GM21526 (cell line): Measurements from ENCODE around the gene ZNF341.
"Not testable (repeated sequence)": the region's sequence is repeated elsewhere in the genome, so short reads cannot be mapped to it uniquely, and the experiment has no call there.

ENCODE experiments used
- ATAC-seq: cut with Tn5 transposase; IDR thresholded peaks from one replicate; pipeline ENCODE4 v1.9.1; 2021; ENCODE audit warnings: moderate library complexity; ENCODE audit not compliant: unreplicated experiment, low FRiP score

ZNF341 gene

DNA sequence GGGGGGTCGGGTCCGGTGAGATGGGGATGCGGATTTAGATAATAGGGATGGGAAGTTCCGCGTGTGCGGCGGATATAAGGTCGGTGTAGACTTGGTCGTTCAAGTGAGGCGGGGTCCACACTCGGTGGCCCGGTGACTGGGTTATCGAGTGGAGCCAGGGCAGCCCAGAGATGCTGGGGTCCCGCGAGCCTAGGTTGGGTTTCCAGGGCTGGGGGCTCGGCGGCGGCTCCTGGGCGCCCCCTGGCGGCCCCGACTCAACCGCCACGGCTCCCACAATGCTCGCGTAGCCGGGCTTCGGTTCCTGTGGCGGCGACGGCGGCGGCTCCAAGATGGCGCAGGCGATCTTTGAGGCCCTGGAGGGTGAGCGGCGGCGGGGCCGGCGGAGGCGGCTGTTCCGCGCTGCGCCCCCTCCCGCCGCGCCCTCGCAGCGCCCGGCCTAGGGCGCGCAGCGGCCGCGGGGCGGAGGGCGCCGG lies at the start of gene ZNF341:
ZNF341 (plus strand) TSS at position 304 of the 473 bp plus-strand sequence; CDS start at position 330, 26 bp downstream.
- peak; percentile 62 for ATAC-seq

- ATAC-seq: no peak
These were observed 47.1 kb upstream of the ZNF341 start for GRCh38 chr20:33684533-33685327.

DNA sequence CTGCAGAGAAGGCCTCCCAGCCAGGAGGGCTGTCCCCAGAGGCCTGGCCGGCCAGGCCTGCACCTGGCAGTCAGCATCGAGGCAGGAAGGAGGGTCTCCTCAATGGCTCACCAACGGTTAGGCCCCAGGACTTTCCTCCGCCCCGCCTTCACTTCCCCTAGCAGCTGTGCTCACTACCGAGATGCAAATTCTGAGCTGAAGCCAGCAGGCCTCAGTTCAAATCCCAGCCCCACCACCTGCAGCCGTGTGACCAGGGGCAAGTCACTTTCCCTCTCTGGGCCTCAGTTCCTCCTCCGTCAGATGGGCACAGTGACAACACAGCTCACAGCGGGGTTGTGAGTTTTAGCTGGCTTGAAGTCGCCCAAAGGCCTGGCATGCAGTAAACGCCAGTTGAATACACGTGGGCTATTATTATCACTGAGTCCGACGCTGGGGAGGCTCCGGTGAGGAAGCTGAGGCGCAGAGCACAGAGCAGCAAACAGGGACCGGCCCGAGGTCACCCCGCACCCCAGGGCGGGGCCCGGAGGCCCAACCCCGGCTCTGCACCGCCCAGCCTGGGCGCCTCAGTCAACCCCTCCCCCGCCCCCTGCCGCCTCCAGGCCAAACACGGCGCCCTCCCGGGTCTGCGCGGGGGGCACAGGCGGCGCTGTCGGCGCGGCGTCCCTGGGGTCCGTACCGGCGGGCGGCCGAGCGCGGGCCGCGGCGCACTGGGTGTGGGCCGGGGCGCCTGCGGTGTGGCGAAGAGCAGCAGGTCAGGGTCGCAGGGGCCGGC lies 46.3 kb upstream of the ZNF341 start:
- ATAC-seq: peak; percentile 36

GRCh38 chr20:33686100-33686983 lies 45.5 kb upstream of the ZNF341 start, which contains the start of gene E2F1:
TSS of gene E2F1 (minus strand) at chr20:33686385. CDS start at chr20:33686264, 121 bp downstream.
- ATAC-seq: peak; percentile 62

GRCh38 chr20:33686984-33687366 lies 44.8 kb upstream of the ZNF341 start:
- ATAC-seq: no peak

GRCh38 chr20:33687370-33687915 lies 44.4 kb upstream of the ZNF341 start:
- ATAC-seq: no peak

DNA sequence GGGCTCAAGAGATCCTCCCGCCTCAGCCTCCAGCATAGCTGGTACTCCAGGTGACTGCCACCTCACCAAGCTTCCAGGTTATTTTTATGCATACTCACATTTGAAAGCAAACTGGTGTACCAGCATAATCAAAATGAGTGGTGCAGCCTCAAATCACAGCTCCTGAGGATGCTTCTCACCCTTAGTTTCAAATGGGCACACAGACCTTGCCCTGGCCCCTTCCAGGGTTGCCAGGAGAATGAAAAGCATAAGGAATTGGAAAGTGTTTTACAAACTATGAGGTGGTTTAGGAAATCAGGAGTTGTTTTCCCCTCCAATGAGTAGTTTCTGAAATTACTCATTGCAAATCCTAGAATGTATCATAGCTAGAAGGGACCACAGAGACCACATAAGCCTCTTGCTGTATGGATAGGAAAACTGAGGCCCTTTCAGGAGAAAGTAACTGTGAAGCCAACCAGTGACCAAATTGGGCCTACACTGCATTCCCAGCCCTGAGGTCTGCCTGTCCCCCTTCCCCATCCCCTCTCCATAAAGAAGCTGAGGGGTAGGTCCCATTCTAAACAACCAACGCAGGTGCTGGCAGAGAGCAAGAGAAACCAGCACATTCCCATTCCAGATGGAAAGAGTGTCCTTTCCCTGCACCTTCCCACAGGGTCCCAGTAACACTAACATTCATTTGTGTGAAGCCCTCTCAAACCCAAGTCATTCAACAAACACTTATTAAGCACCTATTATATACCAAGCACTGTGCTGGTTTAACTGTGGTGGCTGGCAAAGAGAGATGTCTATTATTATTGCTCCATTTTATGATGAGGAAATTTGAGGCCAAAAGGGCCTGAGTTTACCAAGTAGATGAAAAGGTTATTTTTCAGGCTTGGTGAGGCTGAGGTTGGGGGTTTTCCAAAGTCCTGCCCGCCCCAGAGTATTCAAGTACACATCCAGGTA lies 43.5 kb upstream of the ZNF341 start:
- ATAC-seq: no peak

DNA sequence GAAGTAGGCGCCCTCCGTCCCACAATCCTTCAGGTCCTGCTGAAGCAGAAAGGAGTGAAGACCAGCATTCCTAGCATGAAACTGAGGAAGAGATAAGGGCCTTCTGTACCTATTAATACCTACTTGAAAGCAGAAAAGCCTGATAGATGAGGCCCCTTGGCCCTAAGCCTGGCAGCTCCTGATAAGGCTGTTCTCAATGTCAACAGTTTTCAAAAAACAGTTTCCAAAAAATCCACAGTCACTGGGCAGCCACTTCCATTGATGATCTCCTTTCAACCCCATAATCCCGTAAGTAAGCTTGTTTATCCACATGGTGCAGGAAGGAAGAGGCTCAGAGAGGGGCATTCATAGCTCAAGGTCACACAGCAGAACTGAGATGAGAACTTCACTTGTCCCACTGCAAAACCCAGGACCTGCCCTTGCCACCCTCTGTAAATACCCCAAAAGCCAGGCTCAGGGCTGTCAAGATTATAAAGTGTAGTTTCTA lies 42.8 kb upstream of the ZNF341 start:
- ATAC-seq: no peak

- ATAC-seq: no peak
These were observed 42.3 kb upstream of the ZNF341 start for GRCh38 chr20:33689493-33689892.

DNA sequence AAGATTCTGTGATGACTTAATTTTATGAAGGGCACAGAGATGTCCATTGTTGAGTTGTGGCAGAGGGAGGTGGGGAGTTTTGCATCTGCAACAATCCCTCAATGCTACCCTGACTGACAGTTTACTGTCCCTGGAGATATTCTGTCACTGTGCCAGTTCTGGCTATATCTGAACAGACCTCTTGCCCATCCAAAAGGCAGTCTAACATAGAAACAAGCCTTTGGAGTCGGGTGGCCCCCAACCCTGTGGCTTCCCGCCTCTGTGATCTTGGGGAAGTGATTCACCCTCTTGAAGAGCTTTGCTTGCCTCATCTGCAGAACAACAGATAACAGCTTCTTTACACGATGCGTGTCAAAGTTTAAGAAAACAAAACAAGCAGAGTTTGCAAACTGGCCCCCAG lies 41.8 kb upstream of the ZNF341 start:
- ATAC-seq: no peak

DNA sequence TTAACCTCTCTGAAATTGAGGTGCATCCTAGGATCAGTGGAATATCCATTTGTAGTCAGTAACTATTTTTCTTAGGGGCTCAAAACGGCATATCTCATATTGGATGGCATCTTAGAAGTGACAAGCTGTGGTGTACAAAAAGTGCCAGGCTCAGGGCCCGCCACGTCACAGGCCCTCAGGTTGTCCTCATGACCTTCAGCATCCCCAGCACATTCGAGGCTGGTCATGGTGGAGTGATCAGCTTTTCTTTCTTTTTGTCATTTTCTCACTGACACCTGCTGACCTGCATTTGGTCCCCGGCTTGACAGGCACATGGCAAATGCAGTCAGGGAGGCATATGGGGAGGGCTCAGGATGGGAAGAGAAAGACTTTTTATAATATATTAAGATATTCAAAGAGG lies 38.5 kb upstream of the ZNF341 start:
- no peak for ATAC-seq

DNA sequence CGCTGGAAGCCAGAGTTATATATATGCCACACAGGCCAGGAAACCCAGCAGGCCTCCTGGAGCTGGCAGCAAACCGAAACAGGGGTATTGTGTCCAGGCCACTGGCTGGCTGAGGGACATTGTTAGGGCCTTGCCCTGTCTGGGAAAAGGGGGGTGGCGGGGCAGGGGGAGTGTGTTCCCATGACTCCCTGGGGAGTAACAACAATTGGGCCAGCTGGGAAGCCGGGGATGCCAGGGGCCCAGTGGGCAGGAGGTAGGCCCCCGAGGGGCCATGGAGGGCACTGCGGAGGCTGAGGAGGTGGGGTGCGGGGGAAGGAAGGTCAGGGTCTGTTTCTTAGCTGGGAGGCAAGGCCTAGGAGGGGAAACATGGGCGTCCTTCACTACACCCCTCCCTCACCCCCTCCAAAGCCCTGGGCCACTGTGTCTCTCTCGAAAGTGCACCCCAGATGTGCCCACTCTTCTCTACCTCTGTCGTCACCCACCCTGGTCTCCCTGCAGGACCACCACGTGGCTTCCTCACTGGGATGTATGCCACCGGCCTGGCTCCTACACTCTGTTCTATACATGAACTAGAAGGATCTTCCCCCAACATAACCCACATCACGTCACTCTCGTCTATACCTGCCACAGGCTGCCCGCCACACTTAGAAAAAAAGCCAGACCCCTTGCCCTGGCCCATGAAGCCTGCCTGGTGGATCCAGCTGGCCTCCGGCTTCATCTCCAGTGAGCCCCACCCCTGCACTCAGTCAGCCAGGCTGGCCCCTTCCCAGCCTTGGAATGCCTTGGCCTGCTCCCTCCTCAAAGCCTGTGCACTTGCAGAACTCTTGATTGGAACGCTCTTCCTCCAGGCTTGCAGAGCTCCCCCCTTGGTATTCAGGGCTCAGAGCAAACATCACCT lies 37.8 kb upstream of the ZNF341 start:
- no peak for ATAC-seq

- ATAC-seq: no peak
These were observed 37.2 kb upstream of the ZNF341 start for GRCh38 chr20:33694639-33695012.

- no peak for ATAC-seq
These were observed 35.3 kb upstream of the ZNF341 start for GRCh38 chr20:33696448-33696847.

GRCh38 chr20:33697129-33697528 lies 34.7 kb upstream of the ZNF341 start:
- no peak for ATAC-seq

GRCh38 chr20:33698966-33699365 lies 32.8 kb upstream of the ZNF341 start:
- ATAC-seq: not testable (repeated sequence)

DNA sequence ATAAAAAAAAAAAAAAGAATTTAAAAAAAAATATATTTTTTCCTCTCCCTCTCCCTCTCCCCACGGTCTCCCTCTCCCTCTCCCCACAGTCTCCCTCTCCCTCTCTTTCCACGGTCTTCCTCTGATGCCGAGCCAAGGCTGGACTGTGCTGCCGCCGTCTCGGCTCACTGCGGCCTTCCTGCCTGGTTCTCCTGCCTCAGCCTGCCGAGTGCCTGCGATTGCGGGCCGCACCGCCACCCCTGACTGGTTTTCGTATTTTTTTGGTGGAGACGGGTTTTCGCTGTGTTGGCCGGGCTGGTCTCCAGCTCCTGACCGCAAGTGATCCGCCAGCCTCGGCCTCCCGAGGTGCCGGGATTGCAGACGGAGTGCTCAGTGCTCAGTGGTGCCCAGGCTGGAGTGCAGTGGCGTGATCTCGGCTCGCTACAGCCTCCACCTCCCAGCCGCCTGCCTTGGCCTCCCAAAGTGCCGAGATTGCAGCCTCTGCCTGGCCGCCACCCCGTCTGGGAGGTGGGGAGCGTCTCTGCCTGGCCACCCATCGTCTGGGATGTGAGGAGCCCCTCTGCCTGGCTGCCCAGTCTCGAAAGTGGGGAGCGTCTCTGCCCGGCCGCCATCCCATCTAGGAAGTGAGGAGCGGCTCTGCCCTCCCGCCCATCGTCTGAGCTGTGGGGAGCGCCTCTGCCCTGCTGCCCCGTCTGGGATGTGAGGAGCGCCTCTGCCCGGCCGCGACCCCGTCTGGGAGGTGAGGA lies 30.9 kb upstream of the ZNF341 start:
- ATAC-seq: not testable (repeated sequence)
